Ishikawa (cell line): ENCODE data around the gene SF3B5.
A peak's percentile ranks its signal among the peaks of the same experiment; 100 is the strongest.

Source experiments
- CEBPB ChIP-seq: IDR thresholded peaks from 2 replicates; pipeline ENCODE4 v1.6.1; 2012
- CREB1 ChIP-seq: IDR thresholded peaks from 2 replicates; pipeline ENCODE4 v1.6.1; 2012; ENCODE audit warnings: low read depth
- EGR1 ChIP-seq: IDR thresholded peaks from 2 replicates; pipeline ENCODE4 v1.6.1; 2012
- EP300 ChIP-seq: IDR thresholded peaks from 2 replicates; pipeline ENCODE4 v1.6.1; 2012; ENCODE audit warnings: borderline replicate concordance
- FOXM1 ChIP-seq: IDR thresholded peaks from 2 replicates; pipeline ENCODE4 v1.6.1; 2012; ENCODE audit warnings: low read depth, borderline replicate concordance
- MAX ChIP-seq: IDR thresholded peaks from 2 replicates; pipeline ENCODE4 v1.6.1; 2012
- NFIC ChIP-seq: IDR thresholded peaks from 2 replicates; pipeline ENCODE4 v1.6.1; 2012
- RAD21 ChIP-seq: IDR thresholded peaks from 2 replicates; pipeline ENCODE4 v1.6.1; 2012; ENCODE audit warnings: low read depth
- TAF1 ChIP-seq: IDR thresholded peaks from 2 replicates; pipeline ENCODE4 v1.6.1; 2012; ENCODE audit warnings: low read depth, mild to moderate bottlenecking
- TCF12 ChIP-seq: IDR thresholded peaks from 2 replicates; pipeline ENCODE4 v1.6.1; 2012; ENCODE audit warnings: low read depth
- TEAD4 ChIP-seq: IDR thresholded peaks from 2 replicates; pipeline ENCODE4 v1.6.1; 2012
- YY1 ChIP-seq: IDR thresholded peaks from 2 replicates; pipeline ENCODE4 v1.6.1; 2012; ENCODE audit warnings: low read depth
- ZBTB7A ChIP-seq: IDR thresholded peaks from 2 replicates; pipeline ENCODE4 v1.6.1; 2012; ENCODE audit warnings: low read depth
- TF ChIP-seq, protein P1 (sequence below): IDR thresholded peaks from 2 replicates; pipeline ENCODE4 v1.6.1; 2012
- TF ChIP-seq, protein P2 (sequence below): IDR thresholded peaks from 2 replicates; pipeline ENCODE4 v1.6.1; 2012; ENCODE audit warnings: low read depth, mild to moderate bottlenecking

The SF3B5 gene

DNA sequence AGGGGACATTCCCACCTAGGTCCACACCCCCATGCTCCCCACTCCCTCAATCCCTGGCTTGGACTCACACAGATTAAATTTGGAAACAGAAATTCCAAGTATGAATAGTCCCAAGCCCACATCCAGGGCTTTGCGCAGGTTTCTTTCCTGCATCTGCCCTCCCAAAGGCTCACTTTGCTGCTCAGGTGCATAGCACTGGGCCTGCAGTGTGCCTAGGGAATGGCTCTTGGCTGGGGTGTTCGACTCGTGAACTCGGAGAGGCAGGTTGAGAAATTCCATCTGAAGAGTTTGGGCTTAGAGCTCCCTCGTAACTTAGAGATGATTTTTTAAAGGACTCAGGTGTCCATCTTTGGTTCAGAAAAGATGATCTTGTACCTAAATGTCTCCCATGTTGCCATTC is 14.8 kb upstream of the SF3B5 start:
- TF ChIP-seq NFIC (no peak), ZBTB7A (no peak)

- TF ChIP-seq CEBPB, result no peak
- peak; percentile 47 for TF ChIP-seq NFIC
- peak; percentile 21; the same call in 1 of the 2 replicates for TF ChIP-seq RAD21
- peak; percentile 37; the same call in 1 of the 2 replicates for TF ChIP-seq EP300
- TF ChIP-seq, protein P1, sequence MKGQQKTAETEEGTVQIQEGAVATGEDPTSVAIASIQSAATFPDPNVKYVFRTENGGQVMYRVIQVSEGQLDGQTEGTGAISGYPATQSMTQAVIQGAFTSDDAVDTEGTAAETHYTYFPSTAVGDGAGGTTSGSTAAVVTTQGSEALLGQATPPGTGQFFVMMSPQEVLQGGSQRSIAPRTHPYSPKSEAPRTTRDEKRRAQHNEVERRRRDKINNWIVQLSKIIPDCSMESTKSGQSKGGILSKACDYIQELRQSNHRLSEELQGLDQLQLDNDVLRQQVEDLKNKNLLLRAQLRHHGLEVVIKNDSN, result no peak
- TF ChIP-seq MAX, result peak; percentile 68
- no peak for TF ChIP-seq YY1
- TF ChIP-seq, protein P2, sequence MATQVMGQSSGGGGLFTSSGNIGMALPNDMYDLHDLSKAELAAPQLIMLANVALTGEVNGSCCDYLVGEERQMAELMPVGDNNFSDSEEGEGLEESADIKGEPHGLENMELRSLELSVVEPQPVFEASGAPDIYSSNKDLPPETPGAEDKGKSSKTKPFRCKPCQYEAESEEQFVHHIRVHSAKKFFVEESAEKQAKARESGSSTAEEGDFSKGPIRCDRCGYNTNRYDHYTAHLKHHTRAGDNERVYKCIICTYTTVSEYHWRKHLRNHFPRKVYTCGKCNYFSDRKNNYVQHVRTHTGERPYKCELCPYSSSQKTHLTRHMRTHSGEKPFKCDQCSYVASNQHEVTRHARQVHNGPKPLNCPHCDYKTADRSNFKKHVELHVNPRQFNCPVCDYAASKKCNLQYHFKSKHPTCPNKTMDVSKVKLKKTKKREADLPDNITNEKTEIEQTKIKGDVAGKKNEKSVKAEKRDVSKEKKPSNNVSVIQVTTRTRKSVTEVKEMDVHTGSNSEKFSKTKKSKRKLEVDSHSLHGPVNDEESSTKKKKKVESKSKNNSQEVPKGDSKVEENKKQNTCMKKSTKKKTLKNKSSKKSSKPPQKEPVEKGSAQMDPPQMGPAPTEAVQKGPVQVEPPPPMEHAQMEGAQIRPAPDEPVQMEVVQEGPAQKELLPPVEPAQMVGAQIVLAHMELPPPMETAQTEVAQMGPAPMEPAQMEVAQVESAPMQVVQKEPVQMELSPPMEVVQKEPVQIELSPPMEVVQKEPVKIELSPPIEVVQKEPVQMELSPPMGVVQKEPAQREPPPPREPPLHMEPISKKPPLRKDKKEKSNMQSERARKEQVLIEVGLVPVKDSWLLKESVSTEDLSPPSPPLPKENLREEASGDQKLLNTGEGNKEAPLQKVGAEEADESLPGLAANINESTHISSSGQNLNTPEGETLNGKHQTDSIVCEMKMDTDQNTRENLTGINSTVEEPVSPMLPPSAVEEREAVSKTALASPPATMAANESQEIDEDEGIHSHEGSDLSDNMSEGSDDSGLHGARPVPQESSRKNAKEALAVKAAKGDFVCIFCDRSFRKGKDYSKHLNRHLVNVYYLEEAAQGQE, result no peak
- TF ChIP-seq CREB1, result no peak
- TF ChIP-seq TEAD4, result peak; percentile 99
Observed at GRCh38 chr6:144106206-144106605, 10.8 kb upstream of the SF3B5 start.

GRCh38 chr6:144104898-144105487 is 9.6 kb upstream of the SF3B5 start:
- TF ChIP-seq MAX (no peak), RAD21 (peak; percentile 94)

- TF ChIP-seq, protein P1, result no peak
- TF ChIP-seq NFIC, result no peak
- no peak for TF ChIP-seq TEAD4
- TF ChIP-seq EP300, result no peak
- no peak for TF ChIP-seq TAF1
- TF ChIP-seq RAD21, result no peak
- no peak for TF ChIP-seq ZBTB7A
- TF ChIP-seq TCF12, result no peak
- no peak for TF ChIP-seq YY1
- TF ChIP-seq FOXM1, result no peak
- TF ChIP-seq, protein P2, result no peak
- TF ChIP-seq EGR1, result no peak
- TF ChIP-seq CREB1, result no peak
Observed at GRCh38 chr6:144104488-144104887, 9.1 kb upstream of the SF3B5 start.

DNA sequence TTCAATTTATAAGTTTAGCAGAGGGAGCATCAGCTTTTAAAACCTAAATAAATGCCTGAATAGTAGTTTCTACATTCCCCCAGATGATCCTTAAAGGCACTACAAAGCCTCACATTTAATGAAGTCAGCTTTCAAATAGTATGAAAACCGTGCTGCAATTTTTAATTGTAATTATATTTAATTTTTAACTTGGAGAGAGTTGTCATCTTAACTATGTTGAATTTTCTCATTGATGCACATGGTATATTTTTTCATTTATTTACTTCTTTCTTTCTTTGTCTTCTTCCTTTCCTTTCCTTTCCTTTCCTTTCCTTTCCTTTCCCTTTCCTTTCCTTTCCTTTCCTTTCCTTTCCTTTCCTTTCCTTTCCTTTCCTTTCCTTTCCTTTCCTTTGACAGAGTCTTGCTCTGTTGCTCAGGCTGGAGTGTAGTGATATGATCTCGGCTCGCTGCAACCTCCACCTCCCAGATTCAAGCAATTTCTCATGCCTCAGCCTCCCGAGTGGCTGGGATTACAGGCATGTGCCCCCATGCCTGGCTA is 7.7 kb upstream of the SF3B5 start:
- TF ChIP-seq YY1 (no peak), TEAD4 (no peak), RAD21 (no peak), NFIC (no peak)
- TF ChIP-seq, protein P2, result no peak
